Mucosa of descending colon (tissue), 3 donors: ENCODE results near the gene RBMXL2. TPM values are rescaled to one million over a fixed set of nuclear protein-coding genes. Genes with fewer than 3 reads are reported as not detected.
A peak's percentile ranks its signal among the peaks of the same experiment; 100 is the strongest.

Experiments
- ATAC-seq: fragments of 200-7000 bp; cut with Tn5 transposase; one replicate; pipeline ENCODE4 v1.9.1; 2020; ENCODE audit warnings: mild to moderate bottlenecking, moderate library complexity
- DNase-seq, 3 donors: peaks; one replicate each; pipeline ENCODE4 v3.0.0-alpha.2; 2020
- H3K36me3 ChIP-seq: fragments of 200-600 bp; one replicate; pipeline ENCODE4 v1.8.0; 2021; ENCODE audit warnings: low read depth, mild to moderate bottlenecking
- H3K4me1 ChIP-seq: fragments of 200-600 bp; one replicate; pipeline ENCODE4 v1.8.0; 2021; ENCODE audit warnings: low read depth, mild to moderate bottlenecking
- H3K4me3 ChIP-seq: fragments of 200-600 bp; one replicate; pipeline ENCODE4 v1.8.0; 2021; ENCODE audit warnings: mild to moderate bottlenecking
- H3K9me3 ChIP-seq: fragments of 200-600 bp; one replicate; pipeline ENCODE4 v1.8.0; 2021; ENCODE audit warnings: mild to moderate bottlenecking
- CTCF ChIP-seq: fragments of 200-600 bp; IDR thresholded peaks from one replicate; pipeline ENCODE4 v1.8.0; 2022; ENCODE audit warnings: antibody characterized with exemption, mild to moderate bottlenecking
- intact Hi-C, 2 donors: fragments of 100-400 bp; cut with DNase I in 1 of 2; cut with micrococcal nuclease in 1 of 2; formaldehyde crosslinking; loops; one replicate each; pipeline versions ENCODE4 v1.11.0 to v1.11.1; 2022; cut with DNase I, micrococcal nuclease
- total RNA-seq, 3 donors: library from RNA; stranded (reverse); fragmentation: NEBNext Ultra II Directional in 2 of 3; extraction: Animal tissue kit (Norgen Biotek cat#: 25700) in 2 of 3; gene quantifications; one replicate each; pipeline versions ENCODE4 v1.2.1 to v1.2.4, GENCODE V29; 2021 to 2023
- donor health status: DM: no; HTN: no; CAD: no; lungs with moderate emphysema.
- donor health status: DM: no; HTN: no; CAD: no.
- donor health status: DM: no; HTN: yes; CAD: no.

RBMXL2 gene
- total RNA-seq, 3 donors from 2014 or later, result 0.20 TPM; not detected in 2

GRCh38 chr11:7060868-7061267 lies 27.9 kb upstream of the RBMXL2 start:
- no peaks in the 10 kb centered on the region for H3K9me3 ChIP-seq
- no peak for DNase-seq
- no peaks in the 10 kb centered on the region for H3K36me3 ChIP-seq
- ATAC-seq, result no peak
- no peaks in the 10 kb centered on the region for H3K4me1 ChIP-seq
- no peak for TF ChIP-seq CTCF
- no peak overlapping the region for H3K4me3 ChIP-seq
- intact Hi-C loops, result no loop called here

GRCh38 chr11:7062534-7062933 lies 26.3 kb upstream of the RBMXL2 start:
- Histone ChIP-seq H3K4me1 (no peaks in the 10 kb centered on the region), H3K9me3 (no peaks in the 10 kb centered on the region), H3K4me3 (no peak overlapping the region), H3K36me3 (no peaks in the 10 kb centered on the region)
- ATAC-seq (no peak), DNase-seq (no peak)
- intact Hi-C loops, result no loop called here
- TF ChIP-seq CTCF, result no peak

GRCh38 chr11:7072401-7073028 lies 16.3 kb upstream of the RBMXL2 start:
- H3K9me3 ChIP-seq, result no peaks in the 10 kb centered on the region
- intact Hi-C loops, result no loop called here
- no peaks in the 10 kb centered on the region for H3K36me3 ChIP-seq
- DNase-seq (no peak), ATAC-seq (no peak)
- H3K4me3 ChIP-seq, result no peak overlapping the region
- no peaks in the 10 kb centered on the region for H3K4me1 ChIP-seq
- no peak for TF ChIP-seq CTCF

GRCh38 chr11:7077101-7077500 lies 11.7 kb upstream of the RBMXL2 start:
- intact Hi-C loops, result no loop called here
- DNase-seq, result peak in 1 of 3 donors; percentile 41
- no peaks in the 10 kb centered on the region for H3K36me3 ChIP-seq
- no peak for TF ChIP-seq CTCF
- H3K4me1 ChIP-seq, result no peaks in the 10 kb centered on the region
- ATAC-seq, result no peak
- H3K9me3 ChIP-seq, result no peaks in the 10 kb centered on the region
- no peak overlapping the region for H3K4me3 ChIP-seq

GRCh38 chr11:7079545-7080135 lies 9.2 kb upstream of the RBMXL2 start:
- no peaks in the 10 kb centered on the region for H3K36me3 ChIP-seq
- TF ChIP-seq CTCF, result no peak
- intact Hi-C loops, result no loop called here
- H3K4me1 ChIP-seq, result no peaks in the 10 kb centered on the region
- no peaks in the 10 kb centered on the region for H3K9me3 ChIP-seq
- no peak for ATAC-seq
- DNase-seq, result no peak
- no peak overlapping the region for H3K4me3 ChIP-seq

GRCh38 chr11:7080900-7081299 lies 7.9 kb upstream of the RBMXL2 start:
- intact Hi-C loops, result no loop called here
- no peak overlapping the region for H3K4me3 ChIP-seq
- no peak for ATAC-seq

More at GRCh38 chr11:7080900-7081299, 7.9 kb upstream of the RBMXL2 start:
- no peak for DNase-seq
- Histone ChIP-seq H3K9me3 (no peaks in the 10 kb centered on the region), H3K4me1 (no peaks in the 10 kb centered on the region), H3K36me3 (no peaks in the 10 kb centered on the region)
- no peak for TF ChIP-seq CTCF
